Measurements from ENCODE around the gene CPT1B.

DNA sequence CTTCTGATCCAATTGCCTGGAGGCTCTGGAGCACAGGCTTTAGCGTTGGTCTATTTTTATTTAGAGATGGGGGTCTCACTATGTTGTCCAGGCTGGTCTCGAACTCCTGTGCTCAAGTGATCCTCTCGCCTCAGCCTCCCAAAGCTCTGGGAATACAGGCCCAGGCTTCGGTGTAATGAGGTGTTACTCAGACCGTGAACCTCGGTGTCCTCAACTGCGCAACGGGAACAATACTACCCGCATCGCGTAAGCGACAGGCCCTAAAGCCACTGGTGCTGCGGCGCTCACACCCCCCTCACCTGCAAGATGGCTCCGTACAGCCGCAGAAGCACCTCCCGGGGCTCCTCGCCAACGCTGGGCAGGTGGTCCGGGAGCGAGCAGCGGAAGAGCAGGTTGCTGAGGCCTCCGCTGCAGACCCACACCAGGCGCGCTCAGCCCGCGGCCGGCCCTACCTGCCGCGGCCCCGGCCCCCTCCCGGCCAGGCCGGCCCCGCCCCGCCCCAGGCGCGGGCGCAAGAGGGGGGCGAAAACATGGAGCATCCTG is 3.8 kb upstream of the CPT1B start:
- TF ChIP-seq CTCF (IDR thresholded peaks at IDR 0.05) = no peak
- TF ChIP-seq POLR2A (IDR thresholded peaks at IDR 0.05) = no peak

All from lower leg skin (tissue), 3 donors.